ENCODE measurements around the gene TIGD3.

The TIGD3 gene

DNA sequence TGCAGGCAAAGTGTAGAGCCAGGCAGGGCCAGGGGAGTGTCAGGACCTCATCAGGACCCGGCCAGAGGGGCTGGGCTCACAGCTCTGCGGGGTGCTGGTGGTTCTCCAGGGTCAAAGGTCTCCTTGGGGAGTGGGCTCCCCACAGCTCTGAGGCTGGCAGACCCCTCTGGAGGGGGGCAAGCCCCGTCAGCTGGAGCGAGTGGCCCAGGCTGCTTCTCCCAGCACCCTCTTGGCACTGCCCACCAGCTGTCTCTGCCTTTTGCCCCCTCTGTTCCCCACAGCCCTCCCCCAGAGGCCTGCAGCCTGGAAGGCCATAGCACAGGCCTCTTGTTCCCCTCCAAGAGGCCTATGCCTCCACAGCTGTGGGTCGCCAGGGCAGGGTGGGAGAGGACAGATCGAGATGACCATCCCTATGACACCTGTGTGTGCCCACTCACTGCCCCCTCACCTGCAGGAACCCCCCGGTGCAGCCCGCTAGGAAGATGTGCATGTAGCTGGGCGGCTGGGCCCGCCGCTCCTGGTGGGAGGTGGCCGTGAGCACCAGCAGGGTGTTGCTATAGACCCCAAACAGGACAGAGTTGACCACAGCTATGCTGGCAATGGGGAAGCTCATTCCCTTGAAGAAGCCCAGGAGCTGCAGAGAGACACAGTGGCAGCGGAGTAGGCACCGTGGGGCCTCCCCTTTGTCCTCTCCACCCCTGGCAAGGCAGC, 24.5 kb downstream of the TIGD3 start:
- Histone ChIP-seq H3K36me3 (ENCODE audit: control insufficient read depth in 2 of 2, insufficient read depth in 2 of 2, low read length in 2 of 2) (no peaks in the 10 kb centered on the region), H3K9me3 (ENCODE audit: control insufficient read depth in 2 of 2, low read length in 2 of 2) (no peaks in the 10 kb centered on the region), H3K9ac (ENCODE audit: low read depth in 1 of 2, low read length in 2 of 2) (no peak overlapping the region), H3K4me1 (ENCODE audit: control insufficient read depth in 2 of 2, insufficient read depth in 2 of 2, low read length in 2 of 2) (peaks cover 27 to 41% of the 10 kb centered on the region in 2 donors), H3K4me3 (ENCODE audit: low read length in 2 of 2) (no peak overlapping the region), H3K27me3 (ENCODE audit: control insufficient read depth in 2 of 2, insufficient read depth in 2 of 2, low read length in 2 of 2) (no peaks in the 10 kb centered on the region), H3K27ac (ENCODE audit: low read depth in 2 of 2, low read length in 2 of 2) (no peak overlapping the region)

GRCh38 chr11:65379698-65380459, 25.3 kb downstream of the TIGD3 start:
- H3K4me3 ChIP-seq (ENCODE audit: low read length in 2 of 2) = no peak overlapping the region
- H3K9ac ChIP-seq (ENCODE audit: low read depth in 1 of 2, low read length in 2 of 2) = no peak overlapping the region
- H3K36me3 ChIP-seq (ENCODE audit: control insufficient read depth in 2 of 2, insufficient read depth in 2 of 2, low read length in 2 of 2) = no peaks in the 10 kb centered on the region
- no peaks in the 10 kb centered on the region for H3K27me3 ChIP-seq (ENCODE audit: control insufficient read depth in 2 of 2, insufficient read depth in 2 of 2, low read length in 2 of 2)
- peaks cover 33 to 43% of the 10 kb centered on the region in 2 donors for H3K4me1 ChIP-seq (ENCODE audit: control insufficient read depth in 2 of 2, insufficient read depth in 2 of 2, low read length in 2 of 2)
- no peaks in the 10 kb centered on the region for H3K9me3 ChIP-seq (ENCODE audit: control insufficient read depth in 2 of 2, low read length in 2 of 2)
- no peak overlapping the region for H3K27ac ChIP-seq (ENCODE audit: low read depth in 2 of 2, low read length in 2 of 2)

- Histone ChIP-seq H3K4me3 (ENCODE audit: low read length in 2 of 2) (peak overlapping the region in 1 of 2 donors; percentile 13), H3K27me3 (ENCODE audit: control insufficient read depth in 2 of 2, insufficient read depth in 2 of 2, low read length in 2 of 2) (no peaks in the 10 kb centered on the region), H3K9me3 (ENCODE audit: control insufficient read depth in 2 of 2, low read length in 2 of 2) (no peaks in the 10 kb centered on the region), H3K27ac (ENCODE audit: low read depth in 2 of 2, low read length in 2 of 2) (peak overlapping the region; percentile 99 to 100), H3K36me3 (ENCODE audit: control insufficient read depth in 2 of 2, insufficient read depth in 2 of 2, low read length in 2 of 2) (no peaks in the 10 kb centered on the region), H3K9ac (ENCODE audit: low read depth in 1 of 2, low read length in 2 of 2) (peak overlapping the region; percentile 8 to 62), H3K4me1 (ENCODE audit: control insufficient read depth in 2 of 2, insufficient read depth in 2 of 2, low read length in 2 of 2) (peaks cover 35 to 39% of the 10 kb centered on the region in 2 donors)
Measured at GRCh38 chr11:65380460-65381119, 26.0 kb downstream of the TIGD3 start.

DNA sequence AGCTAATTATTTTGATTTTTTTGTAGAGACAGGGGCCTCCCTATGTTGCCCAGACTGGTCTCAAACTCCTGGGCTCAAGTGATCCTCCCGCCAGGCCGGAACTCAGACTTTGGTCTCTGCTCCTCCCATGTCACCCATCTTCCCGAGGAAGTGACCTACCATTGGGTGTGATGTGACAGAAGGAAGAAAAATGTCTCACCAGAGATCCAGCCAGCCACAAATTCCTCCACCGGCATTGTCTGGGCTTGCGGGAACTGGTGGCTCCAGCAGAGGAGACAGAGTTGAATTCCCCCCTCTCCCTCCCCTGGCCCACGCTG, 27.1 kb downstream of the TIGD3 start:
- Histone ChIP-seq H3K4me1 (ENCODE audit: control insufficient read depth in 2 of 2, insufficient read depth in 2 of 2, low read length in 2 of 2) (peaks cover 39 to 43% of the 10 kb centered on the region in 2 donors), H3K27me3 (ENCODE audit: control insufficient read depth in 2 of 2, insufficient read depth in 2 of 2, low read length in 2 of 2) (no peaks in the 10 kb centered on the region), H3K36me3 (ENCODE audit: control insufficient read depth in 2 of 2, insufficient read depth in 2 of 2, low read length in 2 of 2) (no peaks in the 10 kb centered on the region), H3K4me3 (ENCODE audit: low read length in 2 of 2) (peak overlapping the region; percentile 59 to 77), H3K9ac (ENCODE audit: low read depth in 1 of 2, low read length in 2 of 2) (peak overlapping the region; percentile 90 to 94), H3K9me3 (ENCODE audit: control insufficient read depth in 2 of 2, low read length in 2 of 2) (no peaks in the 10 kb centered on the region), H3K27ac (ENCODE audit: low read depth in 2 of 2, low read length in 2 of 2) (peak overlapping the region; percentile 99 to 100)

DNA sequence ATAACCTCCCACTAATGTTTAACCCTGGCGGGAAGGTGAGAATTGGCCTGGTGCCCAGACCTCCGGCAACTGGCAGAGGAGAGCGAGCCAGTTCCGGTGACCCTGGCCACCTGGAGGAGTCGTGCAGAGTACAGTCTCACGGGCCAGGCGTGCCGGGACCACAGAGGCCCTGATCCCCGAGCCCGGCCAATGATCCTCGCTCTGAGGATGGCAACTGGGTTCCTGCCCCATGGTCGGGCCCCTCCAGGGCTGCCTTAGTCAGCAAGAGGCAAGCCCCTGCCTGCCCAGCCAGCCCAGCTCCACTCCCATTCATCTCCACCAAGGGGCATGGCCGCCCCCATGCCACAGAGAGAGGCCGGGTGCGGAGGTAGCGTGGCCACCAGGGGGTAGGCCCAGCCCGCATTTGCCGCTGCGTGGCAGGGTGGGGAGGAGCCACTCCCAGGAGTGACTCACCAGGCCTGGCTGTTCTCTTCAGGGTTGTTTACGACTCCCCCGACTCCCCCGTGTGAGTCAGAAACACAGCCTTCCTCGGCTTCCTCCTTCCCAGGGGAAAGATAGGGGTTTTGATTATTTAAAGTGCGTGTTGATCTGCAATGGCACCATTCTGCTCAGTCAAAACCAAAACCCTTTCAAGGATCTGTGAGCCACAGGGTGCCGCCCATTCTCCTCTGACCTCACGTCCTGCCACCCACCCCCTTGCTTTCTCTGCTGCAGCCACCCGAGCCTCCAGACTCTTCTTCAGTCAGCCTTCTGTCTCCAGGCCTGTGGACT, 27.7 kb downstream of the TIGD3 start, which contains the start of gene SLC25A45:
Gene SLC25A45, minus strand, starts transcription at position 614 of the 771 bp plus-strand sequence. CDS start 695 bp downstream, outside the sequence.
- Histone ChIP-seq H3K27me3 (ENCODE audit: control insufficient read depth in 2 of 2, insufficient read depth in 2 of 2, low read length in 2 of 2) (no peaks in the 10 kb centered on the region), H3K36me3 (ENCODE audit: control insufficient read depth in 2 of 2, insufficient read depth in 2 of 2, low read length in 2 of 2) (no peaks in the 10 kb centered on the region), H3K4me1 (ENCODE audit: control insufficient read depth in 2 of 2, insufficient read depth in 2 of 2, low read length in 2 of 2) (peaks cover 43 to 47% of the 10 kb centered on the region in 2 donors), H3K27ac (ENCODE audit: low read depth in 2 of 2, low read length in 2 of 2) (peak within 1 kb of the TSS; percentile 99 to 100), H3K9ac (ENCODE audit: low read depth in 1 of 2, low read length in 2 of 2) (peak within 1 kb of the TSS; percentile 90 to 94), H3K9me3 (ENCODE audit: control insufficient read depth in 2 of 2, low read length in 2 of 2) (no peaks in the 10 kb centered on the region), H3K4me3 (ENCODE audit: low read length in 2 of 2) (peak within 1 kb of the TSS; percentile 59 to 77)

DNA sequence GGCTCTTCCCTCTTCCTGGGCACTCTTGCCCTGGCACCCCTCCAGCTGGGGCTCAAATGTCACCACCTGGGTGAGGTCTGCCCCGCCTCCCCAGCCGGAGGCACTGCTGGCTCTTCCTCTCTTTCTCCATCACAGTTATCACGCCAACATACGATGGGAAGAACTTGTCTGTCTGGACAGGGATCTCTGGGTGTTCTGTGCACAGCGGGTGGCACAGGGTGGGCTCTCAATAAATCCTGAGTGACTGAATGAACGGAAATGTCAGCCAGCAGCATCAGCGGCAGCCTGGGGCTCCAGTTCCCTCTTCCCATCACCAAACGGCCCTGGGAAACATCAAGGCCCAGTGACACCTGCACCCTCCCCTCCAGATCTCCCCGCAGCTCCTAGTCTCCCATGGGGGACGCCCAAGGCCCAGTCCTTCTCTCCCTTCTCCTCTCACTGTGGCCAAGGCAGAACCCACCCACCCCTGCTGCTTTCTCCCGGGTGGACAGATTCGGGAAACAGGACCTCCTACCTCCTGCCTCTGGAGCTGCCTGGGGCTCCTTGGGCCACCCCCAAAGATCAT, 28.3 kb downstream of the TIGD3 start:
- peak overlapping the region; percentile 99 to 100 for H3K27ac ChIP-seq (ENCODE audit: low read depth in 2 of 2, low read length in 2 of 2)
- H3K9ac ChIP-seq (ENCODE audit: low read depth in 1 of 2, low read length in 2 of 2) = peak overlapping the region; percentile 90 to 94
- H3K4me3 ChIP-seq (ENCODE audit: low read length in 2 of 2) = peak overlapping the region; percentile 59 to 77
- peaks cover 46 to 49% of the 10 kb centered on the region in 2 donors for H3K4me1 ChIP-seq (ENCODE audit: control insufficient read depth in 2 of 2, insufficient read depth in 2 of 2, low read length in 2 of 2)
- H3K9me3 ChIP-seq (ENCODE audit: control insufficient read depth in 2 of 2, low read length in 2 of 2) = no peaks in the 10 kb centered on the region
- H3K27me3 ChIP-seq (ENCODE audit: control insufficient read depth in 2 of 2, insufficient read depth in 2 of 2, low read length in 2 of 2) = no peaks in the 10 kb centered on the region
- no peaks in the 10 kb centered on the region for H3K36me3 ChIP-seq (ENCODE audit: control insufficient read depth in 2 of 2, insufficient read depth in 2 of 2, low read length in 2 of 2)

GRCh38 chr11:65383778-65384177, 29.2 kb downstream of the TIGD3 start:
- Histone ChIP-seq H3K36me3 (ENCODE audit: control insufficient read depth in 2 of 2, insufficient read depth in 2 of 2, low read length in 2 of 2) (peaks cover 0 to 1% of the 10 kb centered on the region in 2 donors), H3K4me1 (ENCODE audit: control insufficient read depth in 2 of 2, insufficient read depth in 2 of 2, low read length in 2 of 2) (peaks cover 47 to 55% of the 10 kb centered on the region in 2 donors), H3K27me3 (ENCODE audit: control insufficient read depth in 2 of 2, insufficient read depth in 2 of 2, low read length in 2 of 2) (no peaks in the 10 kb centered on the region), H3K9ac (ENCODE audit: low read depth in 1 of 2, low read length in 2 of 2) (no peak overlapping the region), H3K4me3 (ENCODE audit: low read length in 2 of 2) (no peak overlapping the region), H3K9me3 (ENCODE audit: control insufficient read depth in 2 of 2, low read length in 2 of 2) (no peaks in the 10 kb centered on the region), H3K27ac (ENCODE audit: low read depth in 2 of 2, low read length in 2 of 2) (peak overlapping the region; percentile 38 to 100)

DNA sequence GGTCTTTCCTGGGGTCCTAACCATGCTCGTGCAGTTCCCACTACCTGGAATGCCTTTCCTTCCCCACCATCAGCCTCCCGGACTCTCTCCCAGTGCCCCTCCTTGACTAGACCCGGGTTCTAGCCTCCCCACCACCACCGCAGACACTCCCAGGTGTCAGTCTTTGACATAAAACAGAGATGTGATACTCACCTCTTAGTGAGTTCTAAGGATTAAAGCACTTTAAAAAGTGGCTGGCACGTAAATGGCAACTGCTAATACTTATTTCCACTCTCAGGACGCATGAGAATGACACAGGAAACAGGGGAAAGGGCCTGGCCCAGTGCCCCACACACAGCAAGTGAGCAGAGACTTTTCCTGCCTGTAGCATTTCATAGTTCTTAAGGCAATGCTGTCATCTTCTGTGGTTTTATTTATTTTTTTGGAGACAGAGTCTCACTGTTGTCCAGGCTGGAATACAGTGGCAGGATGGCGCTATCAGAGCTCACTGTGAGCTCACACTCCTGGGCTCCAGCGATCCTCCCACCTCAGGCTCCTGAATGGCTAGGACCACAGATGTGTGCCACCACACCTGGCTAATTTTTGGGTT, 29.8 kb downstream of the TIGD3 start:
- H3K4me1 ChIP-seq (ENCODE audit: control insufficient read depth in 2 of 2, insufficient read depth in 2 of 2, low read length in 2 of 2) = peaks cover 47 to 58% of the 10 kb centered on the region in 2 donors
- H3K9ac ChIP-seq (ENCODE audit: low read depth in 1 of 2, low read length in 2 of 2) = no peak overlapping the region
- H3K4me3 ChIP-seq (ENCODE audit: low read length in 2 of 2) = no peak overlapping the region
- H3K27ac ChIP-seq (ENCODE audit: low read depth in 2 of 2, low read length in 2 of 2) = peak overlapping the region; percentile 38 to 100
- H3K27me3 ChIP-seq (ENCODE audit: control insufficient read depth in 2 of 2, insufficient read depth in 2 of 2, low read length in 2 of 2) = no peaks in the 10 kb centered on the region
- H3K36me3 ChIP-seq (ENCODE audit: control insufficient read depth in 2 of 2, insufficient read depth in 2 of 2, low read length in 2 of 2) = peaks cover 0 to 8% of the 10 kb centered on the region in 2 donors
- H3K9me3 ChIP-seq (ENCODE audit: control insufficient read depth in 2 of 2, low read length in 2 of 2) = no peaks in the 10 kb centered on the region

Measured in mucosa of rectum (tissue), 2 donors.